H9 (cell line): ENCODE data around the gene LRRC40. TPM values are rescaled to one million over a fixed set of nuclear protein-coding genes. Genes with fewer than 3 reads are reported as not detected.
"Not testable (repeated sequence)": the region's sequence is repeated elsewhere in the genome, so short reads cannot be mapped to it uniquely, and the experiment has no call there.

Experiments
- DNase-seq: peaks from one replicate; pipeline ENCODE4 v3.0.0-alpha.2; 2017
- H2AFZ ChIP-seq: one replicate; pipeline ENCODE4 v1.6.1; 2013; ENCODE audit warnings: mild to moderate bottlenecking, low read length, control low read depth, moderate library complexity
- H2AK5ac ChIP-seq: 2 replicates; pipeline ENCODE4 v1.6.1; 2013; ENCODE audit warnings: low read length, control low read depth, mixed read lengths; ENCODE audit not compliant: insufficient read length
- H2BK120ac ChIP-seq: one replicate; pipeline ENCODE4 v1.6.1; 2013; ENCODE audit warnings: low read depth, mild to moderate bottlenecking, low read length, control low read depth, inconsistent platforms; ENCODE audit not compliant: poor library complexity, severe bottlenecking
- H2BK12ac ChIP-seq: 2 replicates; pipeline ENCODE4 v1.6.1; 2013; ENCODE audit warnings: low read length, control low read depth, mixed read lengths, low read depth; ENCODE audit not compliant: insufficient read length
- H2BK15ac ChIP-seq: 2 replicates; pipeline ENCODE4 v1.6.1; 2013; ENCODE audit warnings: low read depth, low read length, control low read depth
- H2BK20ac ChIP-seq: one replicate; pipeline ENCODE4 v1.6.1; 2013; ENCODE audit warnings: low read depth, mild to moderate bottlenecking, low read length, control low read depth, inconsistent platforms; ENCODE audit not compliant: poor library complexity, severe bottlenecking
- H2BK5ac ChIP-seq: 2 replicates; pipeline ENCODE4 v1.6.1; 2013; ENCODE audit warnings: low read length, control low read depth, mixed read lengths; ENCODE audit not compliant: insufficient read length
- H3K14ac ChIP-seq: 2 replicates; pipeline ENCODE4 v1.6.1; 2013; ENCODE audit warnings: low read length, control low read depth; ENCODE audit not compliant: insufficient read depth
- H3K18ac ChIP-seq: 2 replicates; pipeline ENCODE4 v1.6.1; 2013; ENCODE audit warnings: low read depth, mild to moderate bottlenecking, mixed read lengths, low read length, control low read depth; ENCODE audit not compliant: insufficient read length
- H3K23ac ChIP-seq: 2 replicates; pipeline ENCODE4 v1.6.1; 2013; ENCODE audit warnings: low read length, control low read depth, mixed read lengths, low read depth; ENCODE audit not compliant: insufficient read length
- H3K23me2 ChIP-seq: 2 replicates; pipeline ENCODE4 v1.6.1; 2013; ENCODE audit warnings: low read depth, mild to moderate bottlenecking, mixed read lengths, low read length, control low read depth; ENCODE audit not compliant: insufficient read length, poor library complexity, severe bottlenecking
- H3K27ac ChIP-seq: 2 replicates; pipeline ENCODE4 v1.5.1; 2013; ENCODE audit warnings: low read length, control low read depth, mixed read lengths, low read depth; ENCODE audit not compliant: insufficient read length
- H3K27me3 ChIP-seq: 2 replicates; pipeline ENCODE4 v1.6.1; 2013; ENCODE audit warnings: low read length, control low read depth, inconsistent platforms; ENCODE audit not compliant: insufficient read depth
- H3K4ac ChIP-seq: 2 replicates; pipeline ENCODE4 v1.6.1; 2013; ENCODE audit warnings: low read depth, mild to moderate bottlenecking, control low read depth, inconsistent platforms, low read length, moderate library complexity
- H3K4me1 ChIP-seq: 2 replicates; pipeline ENCODE4 v1.6.1; 2013; ENCODE audit warnings: low read length, control low read depth, inconsistent platforms; ENCODE audit not compliant: insufficient read depth
- H3K4me2 ChIP-seq: 2 replicates; pipeline ENCODE4 v1.6.1; 2013; ENCODE audit warnings: low read length, control low read depth, mixed read lengths; ENCODE audit not compliant: insufficient read length, insufficient read depth
- H3K56ac ChIP-seq: 2 replicates; pipeline ENCODE4 v1.6.1; 2013; ENCODE audit warnings: low read depth, mild to moderate bottlenecking, mixed read lengths, low read length, control low read depth; ENCODE audit not compliant: insufficient read length
- H3K79me1 ChIP-seq: 2 replicates; pipeline ENCODE4 v1.6.1; 2013; ENCODE audit warnings: low read depth, mild to moderate bottlenecking, moderate library complexity, low read length, control low read depth, inconsistent platforms; ENCODE audit not compliant: insufficient read depth, poor library complexity, severe bottlenecking
- H3K79me2 ChIP-seq: 2 replicates; pipeline ENCODE4 v1.6.1; 2013; ENCODE audit warnings: low read length, control low read depth, inconsistent platforms; ENCODE audit not compliant: insufficient read depth
- H3K9ac ChIP-seq: 2 replicates; pipeline ENCODE4 v1.6.1; 2013; ENCODE audit warnings: low read length, control low read depth, mixed read lengths; ENCODE audit not compliant: insufficient read length; ENCODE audit errors: extremely low read depth
- H3K9me3 ChIP-seq: one replicate; pipeline ENCODE4 v1.6.1; 2013; ENCODE audit warnings: low read depth, low read length, inconsistent platforms; ENCODE audit not compliant: control insufficient read depth
- H3T11ph ChIP-seq: one replicate; pipeline ENCODE4 v1.6.1; 2013; ENCODE audit warnings: mild to moderate bottlenecking, low read length, control low read depth, inconsistent platforms
- H4K20me1 ChIP-seq: one replicate; pipeline ENCODE4 v1.6.1; 2013; ENCODE audit not compliant: control insufficient read depth, insufficient read length, insufficient read depth
- H4K5ac ChIP-seq: 2 replicates; pipeline ENCODE4 v1.6.1; 2013; ENCODE audit warnings: low read depth, mild to moderate bottlenecking, mixed read lengths, low read length, control low read depth; ENCODE audit not compliant: insufficient read length
- H4K8ac ChIP-seq: replicated peaks from 2 replicates; pipeline ENCODE4 v1.6.1; 2013; ENCODE audit warnings: low read length, control low read depth, mixed read lengths, low read depth; ENCODE audit not compliant: insufficient read length
- H4K91ac ChIP-seq: 2 replicates; pipeline ENCODE4 v1.6.1; 2013; ENCODE audit warnings: low read depth, mild to moderate bottlenecking, moderate library complexity, mixed read lengths, low read length, control low read depth; ENCODE audit not compliant: insufficient read length
- H3K27ac Mint-ChIP-seq, 3 experiments: 2 replicates in 2 of 3; 3 replicates in 1 of 3; pipeline ENCODE4 v1.8.0; 2020 to 2021; ENCODE audit warnings: mixed read lengths in 3 of 3, mild to moderate bottlenecking in 1 of 3, moderate library complexity in 1 of 3
- H3K27me3 Mint-ChIP-seq: 2 replicates; pipeline ENCODE4 v1.8.0; 2021; ENCODE audit warnings: low read depth, mild to moderate bottlenecking, moderate library complexity, mixed read lengths
- H3K36me3 Mint-ChIP-seq, 3 experiments: 2 replicates in 2 of 3; 3 replicates in 1 of 3; pipeline ENCODE4 v1.8.0; 2020 to 2021; ENCODE audit warnings: low read depth in 3 of 3, mixed read lengths in 3 of 3; ENCODE audit not compliant: insufficient read depth in 1 of 3
- H3K4me1 Mint-ChIP-seq, 2 experiments: 2 replicates each; pipeline ENCODE4 v1.8.0; 2020; ENCODE audit warnings: mixed read lengths in 2 of 2
- H3K4me3 Mint-ChIP-seq, 2 experiments: 2 replicates in 1 of 2; 3 replicates in 1 of 2; pipeline ENCODE4 v1.8.0; 2020 to 2021; ENCODE audit warnings: mild to moderate bottlenecking in 2 of 2, mixed read lengths in 2 of 2, moderate library complexity in 1 of 2
- H3K9me3 Mint-ChIP-seq, 2 experiments: 2 replicates in 1 of 2; 3 replicates in 1 of 2; pipeline ENCODE4 v1.8.0; 2020; ENCODE audit warnings: mild to moderate bottlenecking in 2 of 2, mixed read lengths in 2 of 2, moderate library complexity in 1 of 2
- CTCF ChIP-seq: fragments of 200-600 bp; sonication (generic); conservative IDR thresholded peaks from 3 replicates; pipeline ENCODE4 v1.8.0; 2021; ENCODE audit warnings: antibody characterized with exemption, mild to moderate bottlenecking
- WGBS: extraction: QIAGEN DNeasy Blood & Tissue Kit; methylation state at CpG from one replicate; pipeline ENCODE4 v1.1.7; 2013; ENCODE audit warnings: missing lambda C conversion rate, low lambda C conversion rate, mixed read lengths; ENCODE audit not compliant: insufficient read length; ENCODE audit errors: extremely low coverage; 5-methylcytosine and 5-hydroxymethylcytosine counted together
- total RNA-seq: library from RNA; stranded (reverse); gene quantifications from 2 replicates; pipeline ENCODE4 v1.2.1, GENCODE V29; 2021

Gene LRRC40
- total RNA-seq, 1 experiment from 2014 or later = 27.6 TPM

GRCh38 chr1:70188522-70188921, 16.9 kb downstream of the LRRC40 start:
- no peaks in the 10 kb centered on the region; the same call in 1 of the 2 replicates for H3K79me2 ChIP-seq
- H3K23me2 ChIP-seq = no peaks in the 10 kb centered on the region
- DNase-seq = no peak
- TF ChIP-seq CTCF = no peak
- no peaks in the 10 kb centered on the region for H3K4me1 ChIP-seq
- no peak overlapping the region for H4K5ac ChIP-seq
- H4K20me1 ChIP-seq = no peaks in the 10 kb centered on the region
- no peak overlapping the region for H4K91ac ChIP-seq
- no peak overlapping the region for H3K56ac ChIP-seq
- H3K4ac ChIP-seq = no peak overlapping the region
- no peak overlapping the region for H2BK120ac ChIP-seq
- H3K9me3 ChIP-seq = no peaks in the 10 kb centered on the region
- H3K18ac ChIP-seq = no peak overlapping the region
- H3K9ac ChIP-seq = no peak overlapping the region
- H4K8ac ChIP-seq = no peak overlapping the region
- H2AFZ ChIP-seq = no peak overlapping the region
- peaks cover 0 to 5% (median 0%) of the 10 kb centered on the region in 3 experiments; a peak in 2 of 7 replicates for H3K36me3 Mint-ChIP-seq
- no peak overlapping the region for H3K27ac ChIP-seq
- no peak overlapping the region for H3K27ac Mint-ChIP-seq
- H3K14ac ChIP-seq = no peak overlapping the region
- H2BK15ac ChIP-seq = no peak overlapping the region
- H3K23ac ChIP-seq = no peak overlapping the region
- H2BK12ac ChIP-seq = no peak overlapping the region
- no peaks in the 10 kb centered on the region for H3K27me3 Mint-ChIP-seq
- no peak overlapping the region for H3K4me2 ChIP-seq
- H3K9me3 Mint-ChIP-seq = peaks cover 0 to 2% of the 10 kb centered on the region in 2 experiments; a peak in 1 of 5 replicates
- no peak overlapping the region for H2BK20ac ChIP-seq
- no peaks in the 10 kb centered on the region for H3K79me1 ChIP-seq
- no peaks in the 10 kb centered on the region for H3K27me3 ChIP-seq
- no CpG with 5 or more reads among the region's 2 CpGs for WGBS
- H3K4me1 Mint-ChIP-seq = no peaks in the 10 kb centered on the region
- no peak overlapping the region for H3T11ph ChIP-seq
- no peak overlapping the region for H2BK5ac ChIP-seq
- no peak overlapping the region for H2AK5ac ChIP-seq
- H3K4me3 Mint-ChIP-seq = no peak overlapping the region

- not testable (repeated sequence) for H3K27me3 Mint-ChIP-seq, H4K5ac ChIP-seq, H3K18ac ChIP-seq, H3K23ac ChIP-seq, H3K4me2 ChIP-seq, H3K23me2 ChIP-seq, H2BK5ac ChIP-seq, H3K4me1 Mint-ChIP-seq, H2BK120ac ChIP-seq, H4K91ac ChIP-seq, H3K9me3 ChIP-seq, H3K4me3 Mint-ChIP-seq, H3K14ac ChIP-seq, H3K4me1 ChIP-seq, H2BK12ac ChIP-seq, H2AK5ac ChIP-seq, H3T11ph ChIP-seq, H2BK15ac ChIP-seq, H2AFZ ChIP-seq, DNase-seq, H3K27ac ChIP-seq, H3K79me1 ChIP-seq, H4K8ac ChIP-seq, H3K56ac ChIP-seq, H3K79me2 ChIP-seq, H3K36me3 Mint-ChIP-seq, H3K9me3 Mint-ChIP-seq, H4K20me1 ChIP-seq, H3K9ac ChIP-seq, H2BK20ac ChIP-seq, H3K27me3 ChIP-seq, H3K4ac ChIP-seq
- H3K27ac Mint-ChIP-seq = peak overlapping the region in 1 of 3 experiments; percentile 8; a peak in 2 of 7 replicates
- no CpG with 5 or more reads among the region's 3 CpGs for WGBS
Observed at GRCh38 chr1:70185181-70185580, 20.2 kb downstream of the LRRC40 start.
